Upper lobe of left lung (tissue), 6 donors: ENCODE results near the gene CHST8. TPM values are rescaled to one million over a fixed set of nuclear protein-coding genes. Genes with fewer than 3 reads are reported as not detected.

Source experiments
- ATAC-seq, 2 donors: fragments of 200-7000 bp; cut with Tn5 transposase; one replicate each; pipeline ENCODE4 v1.9.1; 2022; ENCODE audit warnings: mild to moderate bottlenecking in 2 of 2, moderate library complexity in 2 of 2; ENCODE audit not compliant: low FRiP score in 2 of 2
- DNase-seq, 2 donors: peaks; one replicate each; pipeline ENCODE4 v3.0.0-alpha.2; 2019 to 2020
- H3K27ac ChIP-seq, 4 donors: fragments of 200-600 bp; sonication (generic); one replicate each; pipeline ENCODE4 v1.5.1; 2016 to 2019
- H3K27me3 ChIP-seq, 4 donors: fragments of 200-600 bp; sonication (generic); one replicate each; pipeline ENCODE4 v1.5.1; 2017 to 2019
- H3K36me3 ChIP-seq, 4 donors: fragments of 200-600 bp; sonication (generic); one replicate each; pipeline ENCODE4 v1.5.1; 2016 to 2019
- H3K4me1 ChIP-seq, 4 donors: fragments of 200-600 bp; sonication (generic); one replicate each; pipeline ENCODE4 v1.5.1; 2018 to 2019
- H3K4me3 ChIP-seq, 4 donors: fragments of 200-600 bp; sonication (generic); one replicate each; pipeline ENCODE4 v1.5.1; 2017 to 2019; ENCODE audit warnings: mild to moderate bottlenecking in 2 of 4, moderate library complexity in 1 of 4
- H3K9me3 ChIP-seq, 4 donors: fragments of 200-600 bp; sonication (generic); one replicate each; pipeline ENCODE4 v1.5.1; 2018 to 2019
- EP300 ChIP-seq, 4 donors: sonication (generic); formaldehyde crosslinking; IDR thresholded peaks; one replicate each; pipeline ENCODE4 v1.5.1; 2017; ENCODE audit warnings: antibody characterized with exemption in 4 of 4, control low read depth in 2 of 4
- POLR2A ChIP-seq, 4 donors: fragments of 450-650 bp; IDR thresholded peaks; one replicate each; pipeline ENCODE4 v1.5.1; 2016 to 2017; ENCODE audit warnings: antibody characterized with exemption in 4 of 4, mild to moderate bottlenecking in 2 of 4
- POLR2AphosphoS5 ChIP-seq, 2 donors: sonication (generic); formaldehyde crosslinking; IDR thresholded peaks; one replicate each; pipeline ENCODE4 v1.5.1; 2017; ENCODE audit warnings: antibody characterized with exemption in 2 of 2
- WGBS, 2 donors: methylation state at CpG; one replicate each; pipeline ENCODE4 v1.1.5; 2017 to 2018; 5-methylcytosine and 5-hydroxymethylcytosine counted together
- total RNA-seq, 6 donors: library from RNA; depleted of rRNA in 4 of 6; stranded (reverse); fragments of >200 nt in 4 of 6; gene quantifications; one replicate each; pipeline versions ENCODE4 v1.1.0 to v1.2.1, GENCODE V29; 2016 to 2021
- TF ChIP-seq, protein P1 (sequence below), 6 experiments: fragments of 450-650 bp in 4 of 6; fragments of 200-600 bp in 2 of 6; sonication (generic) in 2 of 6; IDR thresholded peaks; one replicate each; pipeline ENCODE4 v1.5.1; 2016 to 2019; ENCODE audit warnings: antibody characterized with exemption in 6 of 6
- donor health status: DM: no; HTN: no; CAD: no; lungs with moderate emphysema.
- donor health status: DM: no; HTN: yes; CAD: no; lungs with severe emphysema.

CHST8 gene
- total RNA-seq, 6 donors from 2014 or later, result 0.46 to 3.1 (median 0.72) TPM; not detected in 2

GRCh38 chr19:33665776-33666595, 44.2 kb downstream of the CHST8 start:
- WGBS, 2 donors, result 73 to 81% methylated on average over 21 to 22 of the region's 22 CpGs
- DNase-seq (no peak), ATAC-seq (no peak)
- Histone ChIP-seq H3K4me1 (no peaks in the 10 kb centered on the region), H3K27ac (no peak overlapping the region), H3K9me3 (no peaks in the 10 kb centered on the region), H3K36me3 (no peaks in the 10 kb centered on the region), H3K27me3 (no peaks in the 10 kb centered on the region), H3K4me3 (no peak overlapping the region)
- TF ChIP-seq POLR2A (IDR thresholded peaks at IDR 0.05) (no peak), POLR2AphosphoS5 (IDR thresholded peaks at IDR 0.05) (no peak), EP300 (IDR thresholded peaks at IDR 0.05) (no peak)
- TF ChIP-seq, protein P1, sequence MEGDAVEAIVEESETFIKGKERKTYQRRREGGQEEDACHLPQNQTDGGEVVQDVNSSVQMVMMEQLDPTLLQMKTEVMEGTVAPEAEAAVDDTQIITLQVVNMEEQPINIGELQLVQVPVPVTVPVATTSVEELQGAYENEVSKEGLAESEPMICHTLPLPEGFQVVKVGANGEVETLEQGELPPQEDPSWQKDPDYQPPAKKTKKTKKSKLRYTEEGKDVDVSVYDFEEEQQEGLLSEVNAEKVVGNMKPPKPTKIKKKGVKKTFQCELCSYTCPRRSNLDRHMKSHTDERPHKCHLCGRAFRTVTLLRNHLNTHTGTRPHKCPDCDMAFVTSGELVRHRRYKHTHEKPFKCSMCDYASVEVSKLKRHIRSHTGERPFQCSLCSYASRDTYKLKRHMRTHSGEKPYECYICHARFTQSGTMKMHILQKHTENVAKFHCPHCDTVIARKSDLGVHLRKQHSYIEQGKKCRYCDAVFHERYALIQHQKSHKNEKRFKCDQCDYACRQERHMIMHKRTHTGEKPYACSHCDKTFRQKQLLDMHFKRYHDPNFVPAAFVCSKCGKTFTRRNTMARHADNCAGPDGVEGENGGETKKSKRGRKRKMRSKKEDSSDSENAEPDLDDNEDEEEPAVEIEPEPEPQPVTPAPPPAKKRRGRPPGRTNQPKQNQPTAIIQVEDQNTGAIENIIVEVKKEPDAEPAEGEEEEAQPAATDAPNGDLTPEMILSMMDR (IDR thresholded peaks at IDR 0.05), result no peak

DNA sequence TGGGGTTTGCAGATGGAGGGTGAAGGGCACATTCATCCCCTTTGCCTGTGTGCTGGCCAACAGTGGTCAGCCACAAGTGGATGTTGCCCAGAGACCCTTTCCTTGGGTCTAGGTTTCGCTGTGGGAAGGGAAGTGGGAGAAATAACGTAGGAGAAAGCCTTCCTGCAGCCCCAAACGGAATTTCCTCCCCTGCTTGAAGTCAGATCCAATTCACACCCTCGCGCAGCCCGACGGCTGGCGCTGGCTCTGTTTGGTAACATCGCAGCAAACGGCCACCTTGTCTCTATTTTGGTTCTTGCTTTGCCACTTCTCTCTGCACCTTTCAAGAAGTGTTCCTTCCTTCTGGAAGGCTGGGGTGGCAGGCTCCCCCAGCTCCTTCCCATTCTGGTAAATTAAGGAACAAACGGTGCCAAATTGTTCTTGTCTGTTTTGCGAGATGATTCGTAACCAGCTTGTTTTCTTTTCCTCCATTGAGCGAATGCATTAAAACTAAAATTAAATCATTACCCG, 45.4 kb downstream of the CHST8 start:
- ATAC-seq (no peak), DNase-seq (no peak)
- Histone ChIP-seq H3K4me1 (no peaks in the 10 kb centered on the region), H3K27ac (no peak overlapping the region), H3K9me3 (no peaks in the 10 kb centered on the region), H3K4me3 (no peak overlapping the region), H3K36me3 (no peaks in the 10 kb centered on the region), H3K27me3 (no peaks in the 10 kb centered on the region)
- TF ChIP-seq POLR2AphosphoS5 (IDR thresholded peaks at IDR 0.05), result no peak
- no peak for TF ChIP-seq EP300 (IDR thresholded peaks at IDR 0.05)
- TF ChIP-seq, protein P1 (IDR thresholded peaks at IDR 0.05), result no peak
- TF ChIP-seq POLR2A (IDR thresholded peaks at IDR 0.05), result no peak
- 67 to 73% methylated on average over 15 of the region's 15 CpGs for WGBS, 2 donors

DNA sequence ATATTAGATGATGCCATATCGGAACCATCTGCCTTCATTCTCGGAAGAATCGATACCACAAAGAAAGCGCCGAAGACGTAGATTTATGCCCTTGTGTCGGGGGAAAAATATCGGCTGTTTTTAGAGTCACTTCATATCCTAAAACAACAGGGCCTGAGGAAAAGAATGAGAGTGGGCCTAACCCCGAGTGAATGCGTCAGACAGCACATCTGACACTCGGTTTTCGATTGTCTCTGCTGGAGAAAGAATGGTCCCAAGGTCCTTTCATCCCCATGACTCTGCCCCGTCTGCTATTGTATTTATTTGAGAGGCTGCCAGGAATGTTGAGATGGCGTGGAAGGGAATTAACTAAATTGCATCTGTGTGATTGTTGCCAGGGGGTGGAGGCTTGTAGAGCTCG, 46.1 kb downstream of the CHST8 start:
- H3K4me1 ChIP-seq, result no peaks in the 10 kb centered on the region
- ATAC-seq (no peak), DNase-seq (no peak)
- no peak overlapping the region for H3K27ac ChIP-seq
- no peaks in the 10 kb centered on the region for H3K36me3 ChIP-seq
- no peaks in the 10 kb centered on the region for H3K9me3 ChIP-seq
- no peak overlapping the region for H3K4me3 ChIP-seq
- H3K27me3 ChIP-seq, result no peaks in the 10 kb centered on the region
- TF ChIP-seq EP300 (IDR thresholded peaks at IDR 0.05) (no peak), POLR2AphosphoS5 (IDR thresholded peaks at IDR 0.05) (no peak), POLR2A (IDR thresholded peaks at IDR 0.05) (no peak)
- TF ChIP-seq, protein P1 (IDR thresholded peaks at IDR 0.05), result no peak
- 82% methylated on average over 15 of the region's 15 CpGs for WGBS, 2 donors

DNA sequence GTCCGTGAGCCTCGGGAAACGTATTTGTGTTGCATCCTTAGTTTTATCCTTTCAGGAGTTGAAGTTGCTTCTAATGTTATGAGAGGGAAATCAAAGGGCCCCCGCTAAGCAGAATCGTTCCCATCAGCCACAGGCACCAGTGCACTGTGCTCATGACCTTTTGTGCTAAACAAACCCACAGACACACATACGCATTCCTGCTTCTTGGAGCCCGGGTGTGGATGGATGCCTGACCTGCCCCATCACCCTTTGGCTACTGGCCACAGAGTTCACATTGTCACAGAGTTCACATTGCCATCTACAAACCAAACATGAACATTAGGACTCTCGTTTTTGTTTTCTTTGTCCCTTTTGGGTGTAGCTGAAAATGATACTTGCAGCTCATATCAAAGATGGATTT, 47.2 kb downstream of the CHST8 start:
- WGBS, 2 donors, result 56% methylated on average over 8 of the region's 8 CpGs
- no peak for DNase-seq
- TF ChIP-seq, protein P1 (IDR thresholded peaks at IDR 0.05), result no peak
- no peak for TF ChIP-seq POLR2AphosphoS5 (IDR thresholded peaks at IDR 0.05)
- TF ChIP-seq EP300 (IDR thresholded peaks at IDR 0.05), result no peak
- no peak for TF ChIP-seq POLR2A (IDR thresholded peaks at IDR 0.05)

More for the DNA sequence above, 47.2 kb downstream of the CHST8 start:
- Histone ChIP-seq H3K9me3 (no peaks in the 10 kb centered on the region), H3K27ac (no peak overlapping the region), H3K4me1 (no peaks in the 10 kb centered on the region), H3K4me3 (no peak overlapping the region), H3K36me3 (no peaks in the 10 kb centered on the region), H3K27me3 (no peaks in the 10 kb centered on the region)
- ATAC-seq, result no peak
